Natural killer cell treated with Interleukin-12 subunit alpha and Interleukin-12 subunit beta and Interleukin-15 and Interleukin-18, amount 100 ng/mL, for 72 hours (primary cell): ENCODE data around the gene PCGF6. TPM values are rescaled to one million over a fixed set of nuclear protein-coding genes. Genes with fewer than 3 reads are reported as not detected.
A peak's percentile ranks its signal among the peaks of the same experiment; 100 is the strongest.
"Not testable (repeated sequence)": the region's sequence is repeated elsewhere in the genome, so short reads cannot be mapped to it uniquely, and the experiment has no call there.

ENCODE experiments used
- ATAC-seq, 2 donors: fragments of 150-1000 bp; cut with Tn5 transposase in 1 of 2; sonication (Bioruptor Pico), chemical (Tn5 transposase) in 1 of 2; 2 replicates each; pipeline ENCODE4 v1.10.0; 2021
- DNase-seq: peaks from one replicate; pipeline ENCODE4 v3.0.0; 2022; ENCODE audit warnings: low spot score
- H3K27ac Mint-ChIP-seq, 2 donors: 1 replicate in 1 of 2; 2 replicates in 1 of 2; pipeline ENCODE4 v1.8.0; 2022; ENCODE audit warnings: mixed read lengths in 2 of 2, mild to moderate bottlenecking in 1 of 2, moderate library complexity in 1 of 2
- H3K27me3 Mint-ChIP-seq, 2 donors: 1 replicate in 1 of 2; 2 replicates in 1 of 2; pipeline ENCODE4 v1.8.0; 2022; ENCODE audit warnings: mixed read lengths in 2 of 2
- H3K36me3 Mint-ChIP-seq: one replicate; pipeline ENCODE4 v1.8.0; 2022; ENCODE audit warnings: mixed read lengths
- H3K4me1 Mint-ChIP-seq, 2 donors: 1 replicate in 1 of 2; 2 replicates in 1 of 2; pipeline ENCODE4 v1.8.0; 2022; ENCODE audit warnings: low read depth in 2 of 2, mixed read lengths in 2 of 2, mild to moderate bottlenecking in 1 of 2
- H3K4me3 Mint-ChIP-seq: one replicate; pipeline ENCODE4 v1.8.0; 2022; ENCODE audit warnings: mixed read lengths
- H3K9me3 Mint-ChIP-seq: 2 replicates; pipeline ENCODE4 v1.8.0; 2022; ENCODE audit warnings: mixed read lengths
- total RNA-seq, 2 donors: library from RNA; stranded (reverse); gene quantifications; one replicate each; pipeline ENCODE4 v1.2.3, GENCODE V29; 2022

Gene PCGF6
- 10 to 100 TPM; 12.2 to 19.0 TPM for total RNA-seq

GRCh38 chr10:103350517-103351260, at the start of gene PCGF6:
TSS of gene PCGF6 (minus strand) at chr10:103351140. CDS start at chr10:103351066, 74 bp downstream.
- no peaks in the 10 kb centered on the region for H3K9me3 Mint-ChIP-seq
- H3K27me3 Mint-ChIP-seq = no peaks in the 10 kb centered on the region
- peak within 1 kb of the TSS; percentile 89 for H3K4me3 Mint-ChIP-seq
- H3K36me3 Mint-ChIP-seq = no peaks in the 10 kb centered on the region
- peak; percentile 94 for ATAC-seq
- H3K27ac Mint-ChIP-seq = peak within 1 kb of the TSS; percentile 64 to 80
- peak; percentile 90 for DNase-seq
- H3K4me1 Mint-ChIP-seq = peaks cover 0 to 2% of the 10 kb centered on the region in 2 donors

GRCh38 chr10:103397191-103397825, 46.4 kb upstream of the PCGF6 start:
- Mint-ChIP-seq H3K36me3 (peaks cover 23% of the 10 kb centered on the region), H3K27me3 (no peaks in the 10 kb centered on the region), H3K4me3 (peak overlapping the region; percentile 99), H3K27ac (peak overlapping the region; percentile 78 to 94), H3K9me3 (no peaks in the 10 kb centered on the region), H3K4me1 (peaks cover 34 to 47% of the 10 kb centered on the region in 2 donors)
- DNase-seq (no peak), ATAC-seq (no peak)

- Mint-ChIP-seq H3K27ac (peak overlapping the region; percentile 78 to 94), H3K36me3 (peaks cover 23% of the 10 kb centered on the region), H3K4me1 (peaks cover 34 to 47% of the 10 kb centered on the region in 2 donors), H3K27me3 (no peaks in the 10 kb centered on the region), H3K4me3 (peak overlapping the region; percentile 99), H3K9me3 (no peaks in the 10 kb centered on the region)
- ATAC-seq (no peak), DNase-seq (no peak)
Observed at GRCh38 chr10:103396789-103397087, 45.8 kb upstream of the PCGF6 start.

GRCh38 chr10:103396067-103396788, 45.3 kb upstream of the PCGF6 start, which contains the start of the genes ATP5MK and PDCD11:
TSS of gene ATP5MK (minus strand) at chr10:103396475. CDS start at chr10:103392457, 4,018 bp downstream.
TSS of gene PDCD11 (plus strand) at chr10:103396626. CDS start at chr10:103398427, 1,801 bp downstream.
- DNase-seq (peak; percentile 98), ATAC-seq (peak; percentile 100)
- Mint-ChIP-seq H3K27ac (peak within 1 kb of the TSS; percentile 78 to 94), H3K4me3 (peak within 1 kb of the TSS; percentile 99), H3K27me3 (no peaks in the 10 kb centered on the region), H3K9me3 (no peaks in the 10 kb centered on the region), H3K4me1 (peaks cover 34 to 47% of the 10 kb centered on the region in 2 donors), H3K36me3 (peaks cover 23% of the 10 kb centered on the region)

- Mint-ChIP-seq H3K4me3 (peak overlapping the region; percentile 99), H3K4me1 (peaks cover 34 to 47% of the 10 kb centered on the region in 2 donors), H3K27me3 (no peaks in the 10 kb centered on the region), H3K36me3 (peaks cover 23% of the 10 kb centered on the region), H3K27ac (peak overlapping the region; percentile 78 to 94), H3K9me3 (no peaks in the 10 kb centered on the region)
- DNase-seq = no peak
- ATAC-seq = no peak
Observed at GRCh38 chr10:103395754-103396066, 44.8 kb upstream of the PCGF6 start.

- Mint-ChIP-seq H3K4me3 (peak overlapping the region; percentile 52), H3K27me3 (no peaks in the 10 kb centered on the region), H3K36me3 (peaks cover 13% of the 10 kb centered on the region), H3K4me1 (peaks cover 34 to 41% of the 10 kb centered on the region in 2 donors), H3K9me3 (no peaks in the 10 kb centered on the region), H3K27ac (peak overlapping the region in 1 of 2 donors; percentile 18)
- ATAC-seq (no peak), DNase-seq (no peak)
Observed at GRCh38 chr10:103394180-103394579, 43.2 kb upstream of the PCGF6 start.

GRCh38 chr10:103382769-103383168, 31.8 kb upstream of the PCGF6 start:
- no peak for DNase-seq
- no peaks in the 10 kb centered on the region for H3K27me3 Mint-ChIP-seq
- no peak overlapping the region for H3K27ac Mint-ChIP-seq
- no peaks in the 10 kb centered on the region for H3K9me3 Mint-ChIP-seq
- ATAC-seq = no peak
- no peak overlapping the region for H3K4me3 Mint-ChIP-seq
- peaks cover 9% of the 10 kb centered on the region for H3K36me3 Mint-ChIP-seq
- no peaks in the 10 kb centered on the region for H3K4me1 Mint-ChIP-seq

- Mint-ChIP-seq H3K27me3 (no peaks in the 10 kb centered on the region), H3K4me1 (peaks cover 7 to 10% of the 10 kb centered on the region in 2 donors), H3K4me3 (no peak overlapping the region), H3K36me3 (peaks cover 14% of the 10 kb centered on the region), H3K27ac (no peak overlapping the region), H3K9me3 (no peaks in the 10 kb centered on the region)
- ATAC-seq = no peak
- no peak for DNase-seq
Observed at GRCh38 chr10:103374263-103374662, 23.3 kb upstream of the PCGF6 start.

GRCh38 chr10:103373544-103373943, 22.6 kb upstream of the PCGF6 start:
- H3K4me1 Mint-ChIP-seq = peaks cover 8 to 13% of the 10 kb centered on the region in 2 donors
- no peak overlapping the region for H3K4me3 Mint-ChIP-seq
- no peak for DNase-seq

GRCh38 chr10:103367782-103368518, 17.0 kb upstream of the PCGF6 start, which contains the start of gene TAF5:
TSS of gene TAF5 (plus strand) at chr10:103367976. CDS start at chr10:103367990, 14 bp downstream.
- DNase-seq (peak; percentile 93), ATAC-seq (peak; percentile 83 to 88)
- Mint-ChIP-seq H3K27me3 (no peaks in the 10 kb centered on the region), H3K27ac (peak within 1 kb of the TSS; percentile 86 to 96), H3K9me3 (no peaks in the 10 kb centered on the region), H3K4me1 (peaks cover 9 to 12% of the 10 kb centered on the region in 2 donors), H3K36me3 (no peaks in the 10 kb centered on the region), H3K4me3 (peak within 1 kb of the TSS; percentile 91)

More at GRCh38 chr10:103373544-103373943, 22.6 kb upstream of the PCGF6 start:
- no peaks in the 10 kb centered on the region for H3K9me3 Mint-ChIP-seq
- no peak for ATAC-seq
- no peak overlapping the region for H3K27ac Mint-ChIP-seq
- H3K36me3 Mint-ChIP-seq = peaks cover 14% of the 10 kb centered on the region
- H3K27me3 Mint-ChIP-seq = no peaks in the 10 kb centered on the region

- peaks cover 9 to 12% of the 10 kb centered on the region in 2 donors for H3K4me1 Mint-ChIP-seq
- ATAC-seq (no peak), DNase-seq (no peak)
- peak overlapping the region; percentile 91 for H3K4me3 Mint-ChIP-seq
- no peaks in the 10 kb centered on the region for H3K36me3 Mint-ChIP-seq
- H3K9me3 Mint-ChIP-seq = no peaks in the 10 kb centered on the region
- H3K27ac Mint-ChIP-seq = peak overlapping the region; percentile 86 to 96
- H3K27me3 Mint-ChIP-seq = no peaks in the 10 kb centered on the region
Observed at GRCh38 chr10:103367379-103367781, 16.4 kb upstream of the PCGF6 start.

- H3K27ac Mint-ChIP-seq, H3K9me3 Mint-ChIP-seq, H3K4me3 Mint-ChIP-seq, ATAC-seq, H3K27me3 Mint-ChIP-seq, DNase-seq, H3K36me3 Mint-ChIP-seq, H3K4me1 Mint-ChIP-seq: not testable (repeated sequence)
Observed at GRCh38 chr10:103360791-103361190, 9.9 kb upstream of the PCGF6 start.

GRCh38 chr10:103359493-103359892, 8.6 kb upstream of the PCGF6 start:
- H3K27me3 Mint-ChIP-seq, ATAC-seq, DNase-seq: not testable (repeated sequence)

More at GRCh38 chr10:103359493-103359892, 8.6 kb upstream of the PCGF6 start:
- not testable (repeated sequence) for H3K27ac Mint-ChIP-seq, H3K36me3 Mint-ChIP-seq, H3K9me3 Mint-ChIP-seq, H3K4me1 Mint-ChIP-seq, H3K4me3 Mint-ChIP-seq
